Left ventricle myocardium inferior (tissue), 1 donor: Measurements from ENCODE around the gene ATG4B. TPM values are rescaled to one million over a fixed set of nuclear protein-coding genes. Genes with fewer than 3 reads are reported as not detected.

Source experiments
- DNase-seq: peaks from one replicate; pipeline ENCODE4 v3.0.0-alpha.2; 2020
- H3K27ac ChIP-seq: fragments of 200-600 bp; replicated peaks from 2 replicates; pipeline ENCODE4 v1.8.0; 2021
- H3K27me3 ChIP-seq: fragments of 200-600 bp; 2 replicates; pipeline ENCODE4 v1.8.0; 2021; ENCODE audit warnings: low read depth
- H3K36me3 ChIP-seq: fragments of 200-600 bp; 2 replicates; pipeline ENCODE4 v1.8.0; 2021
- H3K4me1 ChIP-seq: fragments of 200-600 bp; 2 replicates; pipeline ENCODE4 v1.8.0; 2021
- H3K4me3 ChIP-seq: fragments of 200-600 bp; 2 replicates; pipeline ENCODE4 v1.8.0; 2021; ENCODE audit warnings: mild to moderate bottlenecking, moderate library complexity
- H3K9me3 ChIP-seq: fragments of 200-600 bp; replicated peaks from 2 replicates; pipeline ENCODE4 v1.8.0; 2021
- intact Hi-C: fragments of 100-400 bp; cut with micrococcal nuclease; formaldehyde crosslinking; loops from one replicate; pipeline ENCODE4 v1.11.0; 2022
- total RNA-seq: library from RNA; stranded (reverse); fragmentation: NEBNext Ultra II Directional; extraction: Animal tissue kit (Norgen Biotek cat#: 25700); gene quantifications from one replicate; pipeline ENCODE4 v1.2.1, GENCODE V29; 2021
- TF ChIP-seq, protein P1 (sequence below): fragments of 200-600 bp; IDR thresholded peaks from 2 replicates; pipeline ENCODE4 v1.8.0; 2021; ENCODE audit warnings: antibody characterized with exemption, mild to moderate bottlenecking, borderline replicate concordance
- donor health status: DM: no; HTN: yes; CAD: no; lungs with severe emphysema.

The ATG4B gene
- total RNA-seq, 1 donor from 2014 or later = 39.9 TPM

DNA sequence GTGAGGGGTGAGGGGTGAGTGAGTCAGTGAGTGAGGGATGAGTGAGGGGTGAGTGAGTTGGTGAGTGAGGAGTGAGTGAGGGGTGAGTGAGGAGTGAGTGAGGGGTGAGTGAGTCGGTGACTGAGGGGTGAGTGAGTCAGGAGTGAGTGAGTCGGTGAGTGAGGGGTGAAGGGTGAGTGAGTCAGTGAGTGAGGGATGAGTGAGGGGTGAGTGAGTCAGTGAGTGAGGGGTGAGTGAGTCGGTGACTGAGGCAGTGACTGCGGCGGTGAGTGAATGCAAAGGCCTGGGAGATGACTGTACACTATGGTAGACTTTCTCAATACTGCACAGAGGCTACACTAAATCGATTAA, 17.1 kb upstream of the ATG4B start:
- TF ChIP-seq, protein P1, sequence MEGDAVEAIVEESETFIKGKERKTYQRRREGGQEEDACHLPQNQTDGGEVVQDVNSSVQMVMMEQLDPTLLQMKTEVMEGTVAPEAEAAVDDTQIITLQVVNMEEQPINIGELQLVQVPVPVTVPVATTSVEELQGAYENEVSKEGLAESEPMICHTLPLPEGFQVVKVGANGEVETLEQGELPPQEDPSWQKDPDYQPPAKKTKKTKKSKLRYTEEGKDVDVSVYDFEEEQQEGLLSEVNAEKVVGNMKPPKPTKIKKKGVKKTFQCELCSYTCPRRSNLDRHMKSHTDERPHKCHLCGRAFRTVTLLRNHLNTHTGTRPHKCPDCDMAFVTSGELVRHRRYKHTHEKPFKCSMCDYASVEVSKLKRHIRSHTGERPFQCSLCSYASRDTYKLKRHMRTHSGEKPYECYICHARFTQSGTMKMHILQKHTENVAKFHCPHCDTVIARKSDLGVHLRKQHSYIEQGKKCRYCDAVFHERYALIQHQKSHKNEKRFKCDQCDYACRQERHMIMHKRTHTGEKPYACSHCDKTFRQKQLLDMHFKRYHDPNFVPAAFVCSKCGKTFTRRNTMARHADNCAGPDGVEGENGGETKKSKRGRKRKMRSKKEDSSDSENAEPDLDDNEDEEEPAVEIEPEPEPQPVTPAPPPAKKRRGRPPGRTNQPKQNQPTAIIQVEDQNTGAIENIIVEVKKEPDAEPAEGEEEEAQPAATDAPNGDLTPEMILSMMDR = no peak
- H3K9me3 ChIP-seq = no peaks in the 10 kb centered on the region
- no peak overlapping the region for H3K4me3 ChIP-seq
- DNase-seq = no peak
- peaks cover 40% of the 10 kb centered on the region for H3K4me1 ChIP-seq
- intact Hi-C loops = no loop called here
- H3K27ac ChIP-seq = no peak overlapping the region
- no peaks in the 10 kb centered on the region for H3K27me3 ChIP-seq
- no peaks in the 10 kb centered on the region for H3K36me3 ChIP-seq

DNA sequence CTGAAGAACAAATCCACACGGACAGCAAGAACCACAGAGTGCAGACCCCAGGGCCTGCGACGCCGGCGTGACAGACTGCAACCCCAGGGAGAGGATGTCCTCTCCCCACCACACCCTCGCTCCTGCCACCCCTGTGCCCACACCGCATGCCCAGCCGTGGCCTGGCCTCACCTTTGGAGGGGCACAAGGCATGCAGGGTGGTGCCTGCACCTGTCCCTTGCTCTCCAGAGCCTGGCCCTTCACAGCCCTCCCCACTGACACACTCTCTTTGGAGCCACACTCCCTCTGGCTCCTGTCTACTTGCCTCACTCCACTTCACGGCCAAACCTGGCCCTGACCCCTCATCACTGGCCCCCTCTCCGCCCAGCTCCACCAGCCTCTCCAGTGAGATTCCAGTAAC, 9.8 kb upstream of the ATG4B start:
- no peak for DNase-seq
- H3K27ac ChIP-seq = no peak overlapping the region
- peaks cover 36% of the 10 kb centered on the region for H3K36me3 ChIP-seq
- H3K4me3 ChIP-seq = no peak overlapping the region
- H3K9me3 ChIP-seq = no peaks in the 10 kb centered on the region
- TF ChIP-seq, protein P1 = no peak
- intact Hi-C loops = no loop called here
- H3K27me3 ChIP-seq = no peaks in the 10 kb centered on the region
- H3K4me1 ChIP-seq = no peaks in the 10 kb centered on the region

DNA sequence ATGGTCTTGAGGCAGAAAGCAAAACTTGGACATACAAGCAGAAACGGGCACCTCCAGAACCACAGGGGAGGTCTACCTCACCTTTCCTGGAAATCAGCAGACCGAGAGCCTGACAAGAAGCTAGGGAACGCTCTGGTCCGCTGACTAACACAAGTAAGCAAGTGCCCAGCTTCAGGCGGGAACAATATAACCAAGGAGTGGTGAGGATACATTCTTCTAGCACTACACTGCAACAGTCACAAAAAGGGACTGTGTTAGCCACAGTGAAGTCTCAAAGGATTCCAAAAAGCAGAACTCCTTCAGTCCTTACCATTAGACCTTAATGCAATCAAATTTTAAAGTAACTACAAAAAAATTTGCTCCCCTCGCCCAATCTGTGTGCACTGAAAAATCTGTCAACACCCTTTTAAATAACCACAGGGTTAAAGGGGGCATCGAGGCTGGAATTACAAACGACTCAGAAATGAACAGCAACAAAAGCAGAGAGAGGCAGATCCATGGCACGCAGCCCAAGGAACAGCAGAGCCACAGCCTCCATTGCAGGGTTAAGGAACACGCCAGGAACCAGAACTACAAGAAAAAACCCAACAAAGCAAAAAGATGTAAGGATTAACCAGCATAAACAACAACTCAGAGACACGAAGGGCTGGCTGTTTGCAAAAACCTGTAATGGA, 7.6 kb upstream of the ATG4B start:
- H3K27ac ChIP-seq = no peak overlapping the region
- TF ChIP-seq, protein P1 = no peak

DNA sequence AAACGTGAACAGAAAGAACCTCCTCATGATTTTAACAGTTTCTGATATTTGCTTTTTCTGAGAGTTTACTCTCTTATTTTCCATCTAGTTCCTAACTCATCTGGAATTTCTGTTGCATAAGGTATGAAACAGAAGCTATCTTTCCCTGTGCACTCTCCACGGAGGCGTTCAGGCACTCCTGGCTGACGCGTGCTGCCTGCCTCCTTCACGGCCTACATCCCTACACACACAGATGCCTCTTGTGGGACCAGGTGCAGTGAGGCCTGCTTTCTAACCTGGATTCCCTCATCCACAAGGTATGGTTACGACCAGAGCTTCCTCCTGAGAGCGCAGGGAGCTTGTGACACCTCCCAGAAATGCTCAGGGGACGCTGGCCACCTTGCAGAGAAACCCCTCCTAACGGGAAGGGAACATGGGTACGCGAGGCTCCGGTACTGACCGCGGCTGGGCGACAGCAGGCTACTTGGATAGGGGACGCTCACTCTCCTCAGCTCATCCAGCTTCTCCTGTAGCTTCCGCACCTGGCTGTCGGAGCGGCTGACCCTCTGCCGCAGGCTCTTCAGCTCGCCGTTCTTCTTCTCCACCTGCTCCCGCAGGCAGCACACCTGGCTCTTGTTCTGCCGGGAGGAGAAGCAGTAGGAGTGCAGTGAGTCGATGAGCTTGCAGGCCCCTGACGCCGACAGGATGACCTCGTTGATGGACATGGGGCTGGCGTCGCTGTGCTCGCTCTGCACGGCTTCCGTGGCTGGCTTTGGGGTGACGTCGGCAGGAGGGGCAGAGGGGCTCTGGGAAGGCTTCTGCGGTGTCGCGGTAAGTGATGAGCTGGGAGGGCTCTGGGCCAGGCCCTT, 4.8 kb upstream of the ATG4B start:
- TF ChIP-seq, protein P1 = no peak
- Histone ChIP-seq H3K4me1 (peaks cover 30% of the 10 kb centered on the region), H3K27ac (no peak overlapping the region), H3K27me3 (no peaks in the 10 kb centered on the region), H3K36me3 (peaks cover 50% of the 10 kb centered on the region), H3K9me3 (no peaks in the 10 kb centered on the region), H3K4me3 (no peak overlapping the region)
- DNase-seq = no peak
- intact Hi-C loops = no loop called here

More for the DNA sequence above, 7.6 kb upstream of the ATG4B start:
- Histone ChIP-seq H3K9me3 (no peaks in the 10 kb centered on the region), H3K4me1 (peaks cover 12% of the 10 kb centered on the region), H3K27me3 (no peaks in the 10 kb centered on the region), H3K4me3 (no peak overlapping the region), H3K36me3 (peaks cover 50% of the 10 kb centered on the region)
- no peak for DNase-seq
- intact Hi-C loops = no loop called here

DNA sequence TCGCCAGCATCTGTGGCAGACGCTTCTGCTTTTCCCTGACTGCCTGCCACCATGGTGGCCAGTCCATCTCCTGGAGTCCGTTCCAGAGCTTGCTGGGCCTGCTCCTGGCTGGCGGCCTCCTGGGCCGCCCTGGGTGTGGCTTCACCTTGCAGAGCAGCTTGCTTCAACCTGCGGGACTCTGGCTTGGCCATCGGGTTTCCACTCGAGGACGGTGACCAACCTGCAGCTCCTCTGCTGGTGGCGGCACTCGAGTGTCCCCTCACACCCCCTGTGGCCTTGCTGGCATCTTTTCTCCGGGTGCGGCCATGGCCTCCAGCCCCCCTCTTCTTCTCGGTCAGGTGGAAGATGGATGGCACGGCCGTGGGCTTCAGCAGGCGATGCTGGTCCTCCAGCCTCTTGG, 3.9 kb upstream of the ATG4B start:
- H3K9me3 ChIP-seq = no peaks in the 10 kb centered on the region
- TF ChIP-seq, protein P1 = no peak
- no peaks in the 10 kb centered on the region for H3K27me3 ChIP-seq
- peaks cover 50% of the 10 kb centered on the region for H3K36me3 ChIP-seq
- intact Hi-C loops = no loop called here
- no peak overlapping the region for H3K27ac ChIP-seq
- H3K4me3 ChIP-seq = no peak overlapping the region
- DNase-seq = no peak
- peaks cover 39% of the 10 kb centered on the region for H3K4me1 ChIP-seq
